Testis (tissue), 2 donors: ENCODE data around the gene SDHC.

Source experiments
- POLR2A ChIP-seq: fragments of 450-650 bp; IDR thresholded peaks from one replicate; pipeline ENCODE4 v1.6.1; 2017; ENCODE audit warnings: antibody characterized with exemption, mild to moderate bottlenecking, moderate library complexity
- TF ChIP-seq, protein P1 (sequence below), 3 experiments: fragments of 450-650 bp in 2 of 3; fragments of 200-600 bp in 1 of 3; sonication (generic) in 1 of 3; IDR thresholded peaks; one replicate each; pipeline ENCODE4 v1.5.1; 2016 to 2019; ENCODE audit warnings: antibody characterized with exemption in 3 of 3, mild to moderate bottlenecking in 2 of 3, moderate library complexity in 1 of 3

GRCh38 chr1:161287482-161288054 lies 26.6 kb upstream of the SDHC start:
- TF ChIP-seq, protein P1, sequence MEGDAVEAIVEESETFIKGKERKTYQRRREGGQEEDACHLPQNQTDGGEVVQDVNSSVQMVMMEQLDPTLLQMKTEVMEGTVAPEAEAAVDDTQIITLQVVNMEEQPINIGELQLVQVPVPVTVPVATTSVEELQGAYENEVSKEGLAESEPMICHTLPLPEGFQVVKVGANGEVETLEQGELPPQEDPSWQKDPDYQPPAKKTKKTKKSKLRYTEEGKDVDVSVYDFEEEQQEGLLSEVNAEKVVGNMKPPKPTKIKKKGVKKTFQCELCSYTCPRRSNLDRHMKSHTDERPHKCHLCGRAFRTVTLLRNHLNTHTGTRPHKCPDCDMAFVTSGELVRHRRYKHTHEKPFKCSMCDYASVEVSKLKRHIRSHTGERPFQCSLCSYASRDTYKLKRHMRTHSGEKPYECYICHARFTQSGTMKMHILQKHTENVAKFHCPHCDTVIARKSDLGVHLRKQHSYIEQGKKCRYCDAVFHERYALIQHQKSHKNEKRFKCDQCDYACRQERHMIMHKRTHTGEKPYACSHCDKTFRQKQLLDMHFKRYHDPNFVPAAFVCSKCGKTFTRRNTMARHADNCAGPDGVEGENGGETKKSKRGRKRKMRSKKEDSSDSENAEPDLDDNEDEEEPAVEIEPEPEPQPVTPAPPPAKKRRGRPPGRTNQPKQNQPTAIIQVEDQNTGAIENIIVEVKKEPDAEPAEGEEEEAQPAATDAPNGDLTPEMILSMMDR (IDR thresholded peaks at IDR 0.05) = no peak
- TF ChIP-seq POLR2A = no peak
